NCI-H345 (cell line): ENCODE measurements around the gene COL24A1.
"Not testable (repeated sequence)": the region's sequence is repeated elsewhere in the genome, so short reads cannot be mapped to it uniquely, and the experiment has no call there.

Experiments
- DNase-seq: peaks from one replicate; lab custom pipeline; 2025; lab: John Stamatoyannopoulos, UW

COL24A1 gene

GRCh38 chr1:86152887-86153286 is 3.7 kb downstream of the COL24A1 start:
- no peak for DNase-seq

- DNase-seq, result no peak
These were observed 5.1 kb downstream of the COL24A1 start for GRCh38 chr1:86151427-86151826.

- no peak for DNase-seq
These were observed 6.0 kb downstream of the COL24A1 start for GRCh38 chr1:86150553-86151055.

DNA sequence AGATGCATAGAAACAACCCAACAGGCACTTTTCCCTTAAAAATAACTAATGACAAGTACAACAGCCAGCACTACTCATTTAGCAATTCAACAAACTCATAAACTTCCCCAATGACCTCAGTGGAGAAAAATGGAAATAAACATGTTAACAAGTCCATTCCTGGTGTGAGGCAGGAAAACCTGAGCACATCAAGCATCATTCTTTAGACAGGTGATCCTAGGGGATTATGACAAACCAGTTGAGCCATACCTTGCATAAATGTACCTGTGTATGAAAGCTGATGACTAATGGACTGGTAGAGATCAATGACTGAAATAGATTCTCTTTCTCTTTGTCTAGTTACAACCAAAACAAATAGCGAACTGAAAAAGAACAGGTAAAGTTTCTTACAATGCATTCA is 7.0 kb downstream of the COL24A1 start:
- DNase-seq, result no peak

DNA sequence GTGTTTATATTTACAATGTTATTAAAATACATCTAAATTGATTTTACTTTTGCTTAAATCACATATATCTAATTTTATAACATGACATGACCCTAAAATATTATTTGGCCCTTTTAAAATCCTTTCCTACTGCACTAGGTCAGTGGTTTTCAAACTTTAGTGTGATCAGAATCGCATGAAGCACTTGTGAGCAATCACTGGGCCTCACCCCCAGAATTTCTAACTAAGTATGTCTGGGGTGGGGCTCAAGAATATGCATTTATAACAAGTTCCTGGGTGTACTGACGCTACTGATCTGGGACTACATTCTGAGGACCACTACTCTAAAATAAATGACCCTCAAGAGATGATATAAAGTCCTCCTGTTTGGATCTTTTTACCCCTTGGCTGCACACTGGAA is 8.8 kb downstream of the COL24A1 start:
- DNase-seq, result no peak

DNA sequence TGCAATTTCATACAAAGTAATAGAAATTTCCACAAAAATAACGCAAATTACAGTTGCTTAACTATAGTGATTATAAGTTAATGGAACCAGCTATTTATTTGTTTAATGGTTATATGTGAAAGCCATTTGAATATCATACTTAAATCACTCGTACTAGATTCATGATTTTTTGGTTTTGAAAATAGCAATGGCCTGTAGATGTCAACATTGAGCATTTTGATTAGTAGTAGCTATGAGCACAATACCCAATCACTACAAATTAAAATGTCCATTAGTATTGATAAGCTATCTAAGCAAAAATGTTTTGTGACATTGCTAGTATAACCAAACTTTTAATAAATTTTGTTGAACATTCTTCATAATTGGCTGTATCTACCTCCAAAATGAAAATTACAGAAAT is 10.0 kb downstream of the COL24A1 start:
- no peak for DNase-seq

- no peak for DNase-seq
These were observed 16.2 kb downstream of the COL24A1 start for GRCh38 chr1:86140281-86140880.

GRCh38 chr1:86138746-86139145 is 17.8 kb downstream of the COL24A1 start:
- DNase-seq, result no peak

DNA sequence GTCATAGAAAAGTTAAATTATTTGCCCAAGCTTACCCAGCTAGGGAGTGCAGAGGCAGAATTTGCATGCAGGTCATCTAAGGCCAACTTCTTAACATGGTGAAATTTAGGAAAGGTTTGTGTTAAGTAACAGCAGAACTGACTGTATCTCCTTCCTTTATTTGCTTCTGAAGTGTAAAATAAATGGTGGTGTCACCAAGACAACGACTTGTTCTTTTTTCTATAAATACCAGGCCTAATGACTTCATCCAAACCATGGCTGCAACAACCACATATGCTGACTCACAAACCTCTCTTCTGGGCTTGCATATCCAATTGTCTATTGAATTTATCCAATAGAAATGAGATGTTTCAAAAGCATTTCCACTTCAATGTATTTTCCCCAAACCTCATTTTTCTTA is 19.1 kb downstream of the COL24A1 start:
- no peak for DNase-seq

DNA sequence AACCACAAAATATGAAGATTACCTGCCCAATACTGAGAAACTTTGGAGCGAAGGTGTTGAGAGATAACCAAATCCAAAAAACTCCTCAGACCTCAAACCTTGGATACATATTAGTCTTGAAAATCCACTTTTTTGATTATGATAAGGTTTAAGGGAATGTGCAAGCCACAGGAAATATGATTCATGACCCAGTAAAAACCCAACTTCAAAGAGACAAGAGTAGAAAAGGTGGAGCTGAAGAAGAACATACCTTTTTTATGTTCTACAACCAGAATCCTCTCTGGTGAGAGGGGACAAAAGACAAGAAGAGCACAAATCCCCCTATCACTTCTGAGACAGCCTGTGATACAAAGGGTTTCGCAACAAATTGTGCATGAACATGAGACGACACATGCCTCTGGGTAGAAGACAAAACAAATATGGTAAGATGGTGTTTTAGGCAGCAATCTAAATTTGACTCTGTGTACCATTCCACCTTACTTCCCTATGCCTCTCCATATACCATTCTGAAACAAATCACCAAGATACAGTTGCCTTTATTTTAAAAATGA is 37.3 kb downstream of the COL24A1 start:
- DNase-seq, result no peak

DNA sequence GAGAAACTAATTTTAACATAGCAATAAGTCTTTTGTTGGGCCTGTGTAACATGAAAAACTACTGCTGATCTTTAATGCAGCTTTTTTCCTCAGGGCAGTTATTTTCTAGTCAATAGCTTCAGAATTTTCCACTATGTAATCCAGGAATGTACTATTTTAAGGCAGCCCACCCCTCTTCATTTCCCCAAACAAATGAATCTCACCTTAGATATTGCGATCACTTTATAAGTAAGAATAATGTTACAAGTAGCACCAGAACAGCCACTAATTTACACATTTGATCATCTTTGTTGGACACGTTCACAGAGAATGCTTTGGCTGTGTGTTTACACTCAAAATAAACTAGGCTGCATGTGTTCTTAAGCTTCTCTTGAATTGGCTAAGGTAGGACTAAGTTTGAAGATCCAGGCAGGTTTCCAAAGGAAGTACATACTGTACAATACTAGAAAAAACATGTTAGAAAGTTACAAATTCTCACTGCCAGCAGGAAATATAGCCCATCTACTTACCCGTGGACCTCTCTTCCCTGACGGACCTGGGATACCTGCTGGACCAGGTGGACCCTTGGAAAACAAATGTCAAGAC is 41.7 kb downstream of the COL24A1 start:
- DNase-seq, result no peak

DNA sequence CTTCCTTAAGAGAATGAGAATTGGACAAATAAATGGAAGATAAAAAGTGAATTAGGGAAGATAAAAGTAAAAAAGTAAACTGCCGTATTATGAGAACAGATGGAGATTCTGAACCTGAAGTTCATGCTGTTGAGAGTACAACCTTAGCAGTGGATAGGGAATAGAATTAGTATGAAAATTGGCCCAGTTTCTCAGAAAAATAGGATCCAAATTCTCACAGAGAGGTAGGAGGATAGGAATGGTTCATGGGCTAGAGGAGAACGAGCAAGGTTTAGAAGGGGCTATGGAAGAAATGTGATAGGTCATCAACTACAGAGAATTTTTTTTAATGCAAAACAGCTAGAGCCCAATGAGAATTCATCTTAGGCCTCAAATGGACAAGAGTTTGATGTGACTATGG is 42.3 kb downstream of the COL24A1 start:
- no peak for DNase-seq

- DNase-seq, result not testable (repeated sequence)
These were observed 45.0 kb downstream of the COL24A1 start for GRCh38 chr1:86111590-86111989.

DNA sequence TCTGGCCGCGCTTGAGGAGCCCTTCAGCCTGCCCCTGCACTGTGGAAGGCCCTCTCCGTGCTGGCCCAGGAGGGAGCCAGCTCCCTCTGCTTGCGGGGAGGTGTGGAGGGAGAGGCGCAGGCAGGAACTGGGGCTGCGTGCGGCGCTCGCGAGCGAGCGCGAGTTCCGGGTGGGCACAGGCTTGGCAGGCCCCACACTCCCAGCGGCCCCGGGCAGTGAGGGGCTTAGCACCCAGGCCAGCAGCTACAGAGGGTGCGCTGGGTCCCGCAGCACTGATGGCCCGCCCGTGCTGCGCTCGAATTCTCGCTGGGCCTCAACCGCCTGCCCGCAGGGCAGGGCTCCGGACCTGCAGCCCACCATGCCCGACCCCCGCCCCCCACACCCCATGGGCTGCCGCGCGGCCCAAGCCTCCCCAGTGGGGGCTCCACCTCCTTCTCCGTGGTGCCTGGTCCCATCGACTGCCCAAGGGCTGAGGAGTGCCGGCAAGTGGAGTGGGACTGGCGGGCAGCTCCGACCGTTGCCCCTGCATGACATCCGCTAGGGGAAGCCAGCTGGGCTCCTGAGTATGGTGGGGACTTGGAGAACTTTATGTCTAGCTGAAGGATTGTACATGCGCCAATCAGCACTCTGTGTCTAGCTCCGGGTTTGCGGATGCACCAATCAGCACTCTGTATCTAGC is 46.0 kb downstream of the COL24A1 start:
- DNase-seq, result no peak

DNA sequence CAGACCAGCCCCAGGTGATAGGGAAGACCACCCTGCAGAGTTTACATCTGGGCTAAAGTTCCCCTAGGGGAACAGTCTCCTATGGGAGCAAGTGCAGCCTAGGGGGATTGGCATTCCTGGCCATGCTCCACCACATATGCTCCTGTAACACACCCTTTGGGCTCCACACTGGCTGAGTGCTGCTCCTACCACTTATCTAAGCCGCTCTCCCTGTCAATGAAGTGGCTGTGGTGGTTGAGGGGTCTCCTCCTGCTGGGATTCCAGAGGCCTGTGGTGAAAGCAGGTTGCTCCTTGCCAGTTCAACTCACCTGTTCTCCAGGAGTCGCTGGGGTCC is 51.1 kb downstream of the COL24A1 start:
- DNase-seq, result peak; percentile 2

- peak; percentile 87 for DNase-seq
These were observed 51.7 kb downstream of the COL24A1 start for GRCh38 chr1:86104606-86105532.

DNA sequence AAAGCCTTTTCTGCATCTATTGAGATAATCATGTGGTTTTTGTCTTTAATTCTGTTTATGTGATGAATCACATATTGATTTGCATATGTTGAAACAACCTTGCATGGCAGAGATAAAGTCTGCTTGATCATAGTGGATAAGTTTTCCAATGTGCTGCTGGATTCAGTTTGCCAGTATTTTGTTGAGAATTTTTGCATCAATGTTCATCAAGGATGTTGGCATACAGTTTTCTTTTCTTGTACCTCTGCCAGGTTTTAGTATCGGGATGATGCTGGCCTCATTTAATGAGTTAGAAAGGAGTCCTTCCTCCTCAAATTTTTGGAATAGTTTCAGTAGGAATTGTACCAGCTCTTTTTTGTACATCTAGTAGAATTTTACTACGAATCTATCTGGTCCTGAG is 55.0 kb downstream of the COL24A1 start:
- no peak for DNase-seq

DNA sequence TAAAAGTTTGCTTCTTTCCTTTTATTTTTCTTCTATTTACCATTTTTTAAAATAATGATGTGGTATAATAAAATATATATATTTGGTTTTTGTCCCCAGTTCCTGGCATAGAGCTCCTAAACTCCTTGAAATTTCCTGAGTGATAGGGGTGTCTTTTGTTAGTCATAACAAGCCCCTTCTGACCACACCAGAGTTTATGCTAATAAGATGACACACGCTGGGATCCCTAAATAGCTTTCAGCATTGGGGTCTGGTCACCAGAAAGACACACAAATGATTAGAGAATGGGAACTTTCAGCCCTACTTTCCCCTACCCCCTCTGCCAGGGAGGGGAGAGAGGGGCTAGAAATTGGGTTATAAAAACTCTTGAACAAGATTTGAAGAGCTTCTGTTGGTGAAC is 56.2 kb downstream of the COL24A1 start:
- DNase-seq, result no peak

- DNase-seq, result no peak
These were observed 66.8 kb downstream of the COL24A1 start for GRCh38 chr1:86089765-86090164.

- no peak for DNase-seq
These were observed 70.7 kb downstream of the COL24A1 start for GRCh38 chr1:86085741-86086409.

DNA sequence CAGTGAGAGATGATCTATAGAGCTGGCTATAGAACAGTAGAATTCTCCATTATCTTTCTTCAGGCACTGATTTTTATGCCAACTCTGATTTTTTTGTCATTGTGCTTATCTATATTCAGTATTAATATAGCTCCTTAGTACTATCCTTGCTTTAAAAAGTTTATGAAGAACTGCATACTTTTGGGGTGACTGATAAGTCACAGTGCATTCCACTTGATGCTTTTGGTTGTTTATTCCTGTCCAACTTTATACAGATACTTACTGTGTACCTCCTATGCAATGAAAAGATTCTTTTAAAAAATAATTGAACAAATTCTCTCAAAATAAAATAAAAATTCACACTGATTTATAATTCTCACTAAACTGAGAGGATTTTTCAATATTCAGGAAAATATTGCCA is 71.6 kb downstream of the COL24A1 start:
- no peak for DNase-seq

DNA sequence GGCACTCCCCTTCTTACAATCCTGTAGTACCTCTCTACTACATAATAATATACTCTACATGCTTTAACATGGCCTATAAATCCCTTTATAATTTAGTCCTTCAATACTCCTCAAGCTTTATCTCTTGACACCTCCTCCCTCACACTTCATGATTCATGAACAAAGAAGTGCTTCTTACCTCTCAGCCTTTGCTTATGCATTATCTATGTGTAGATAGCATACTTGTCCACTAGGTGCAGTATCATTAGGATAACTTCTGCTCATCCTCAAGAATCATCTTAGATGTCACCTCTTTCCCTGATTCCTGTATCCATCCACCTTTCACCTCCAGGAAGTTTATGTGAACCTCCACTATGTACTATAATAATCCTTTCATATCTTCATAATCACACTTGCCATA is 74.4 kb downstream of the COL24A1 start:
- no peak for DNase-seq
